ENCODE measurements around the gene SSTR4. TPM values are rescaled to one million over a fixed set of nuclear protein-coding genes. Genes with fewer than 3 reads are reported as not detected.

The SSTR4 gene
- total and polyA plus RNA-seq, 9 of the 15 experiments (the other 6 are each of a cell fraction or from before 2014, with no cell fraction given): not detected

DNA sequence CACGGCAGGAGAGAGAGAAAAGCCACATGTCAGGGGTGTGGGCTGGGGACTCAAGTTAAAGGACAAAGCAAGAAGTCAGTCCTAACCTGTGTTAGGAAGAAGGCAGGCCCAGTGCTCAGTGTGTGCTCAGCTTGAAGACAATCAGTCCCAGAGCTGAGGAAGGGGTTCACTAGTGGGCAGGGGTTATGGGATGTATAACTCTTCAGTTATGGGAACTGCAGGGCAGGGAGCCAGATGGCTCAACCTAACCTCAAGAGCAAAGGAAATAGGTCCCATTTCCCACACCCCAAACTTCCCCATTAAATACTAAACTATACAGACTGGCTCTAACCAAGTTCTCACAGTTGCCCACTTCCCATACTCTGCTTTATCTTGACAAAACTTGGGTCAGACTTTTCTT lies 7.4 kb upstream of the SSTR4 start (continued):
- TF ChIP-seq, protein P1, sequence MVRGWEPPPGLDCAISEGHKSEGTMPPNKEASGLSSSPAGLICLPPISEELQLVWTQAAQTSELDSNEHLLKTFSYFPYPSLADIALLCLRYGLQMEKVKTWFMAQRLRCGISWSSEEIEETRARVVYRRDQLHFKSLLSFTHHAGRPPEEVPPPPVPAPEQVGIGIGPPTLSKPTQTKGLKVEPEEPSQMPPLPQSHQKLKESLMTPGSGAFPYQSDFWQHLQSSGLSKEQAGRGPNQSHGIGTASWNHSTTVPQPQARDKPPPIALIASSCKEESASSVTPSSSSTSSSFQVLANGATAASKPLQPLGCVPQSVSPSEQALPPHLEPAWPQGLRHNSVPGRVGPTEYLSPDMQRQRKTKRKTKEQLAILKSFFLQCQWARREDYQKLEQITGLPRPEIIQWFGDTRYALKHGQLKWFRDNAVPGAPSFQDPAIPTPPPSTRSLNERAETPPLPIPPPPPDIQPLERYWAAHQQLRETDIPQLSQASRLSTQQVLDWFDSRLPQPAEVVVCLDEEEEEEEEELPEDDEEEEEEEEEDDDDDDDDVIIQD (CRISPR knock-in tag; IDR thresholded peaks at IDR 0.05): no peak
- TF ChIP-seq KLF13 (tag; IDR thresholded peaks at IDR 0.05; ENCODE audit: borderline replicate concordance, low read depth): no peak
- no peak for TF ChIP-seq ZNF197 (CRISPR knock-in tag; IDR thresholded peaks at IDR 0.05; ENCODE audit: low read depth)
- TF ChIP-seq, protein P2, sequence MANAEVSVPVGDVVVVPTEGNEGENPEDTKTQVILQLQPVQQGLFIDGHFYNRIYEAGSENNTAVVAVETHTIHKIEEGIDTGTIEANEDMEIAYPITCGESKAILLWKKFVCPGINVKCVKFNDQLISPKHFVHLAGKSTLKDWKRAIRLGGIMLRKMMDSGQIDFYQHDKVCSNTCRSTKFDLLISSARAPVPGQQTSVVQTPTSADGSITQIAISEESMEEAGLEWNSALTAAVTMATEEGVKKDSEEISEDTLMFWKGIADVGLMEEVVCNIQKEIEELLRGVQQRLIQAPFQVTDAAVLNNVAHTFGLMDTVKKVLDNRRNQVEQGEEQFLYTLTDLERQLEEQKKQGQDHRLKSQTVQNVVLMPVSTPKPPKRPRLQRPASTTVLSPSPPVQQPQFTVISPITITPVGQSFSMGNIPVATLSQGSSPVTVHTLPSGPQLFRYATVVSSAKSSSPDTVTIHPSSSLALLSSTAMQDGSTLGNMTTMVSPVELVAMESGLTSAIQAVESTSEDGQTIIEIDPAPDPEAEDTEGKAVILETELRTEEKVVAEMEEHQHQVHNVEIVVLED (CRISPR knock-in tag; IDR thresholded peaks at IDR 0.05): no peak
- no peak for TF ChIP-seq EGR1 (conservative IDR thresholded peaks at IDR 0.05)
- TF ChIP-seq GABPA (tag; conservative IDR thresholded peaks at IDR 0.05; ENCODE audit: low read depth): no peak
- TF ChIP-seq ETV6 (IDR thresholded peaks at IDR 0.05; ENCODE audit: borderline replicate concordance in 1 of 2, low read depth in 2 of 2, low read length in 1 of 2): no peak
- TF ChIP-seq ETV6 (CRISPR knock-in tag; IDR thresholded peaks at IDR 0.05; ENCODE audit: borderline replicate concordance): no peak
- TF ChIP-seq, protein P3, sequence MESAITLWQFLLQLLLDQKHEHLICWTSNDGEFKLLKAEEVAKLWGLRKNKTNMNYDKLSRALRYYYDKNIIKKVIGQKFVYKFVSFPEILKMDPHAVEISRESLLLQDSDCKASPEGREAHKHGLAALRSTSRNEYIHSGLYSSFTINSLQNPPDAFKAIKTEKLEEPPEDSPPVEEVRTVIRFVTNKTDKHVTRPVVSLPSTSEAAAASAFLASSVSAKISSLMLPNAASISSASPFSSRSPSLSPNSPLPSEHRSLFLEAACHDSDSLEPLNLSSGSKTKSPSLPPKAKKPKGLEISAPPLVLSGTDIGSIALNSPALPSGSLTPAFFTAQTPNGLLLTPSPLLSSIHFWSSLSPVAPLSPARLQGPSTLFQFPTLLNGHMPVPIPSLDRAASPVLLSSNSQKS (CRISPR knock-in tag; IDR thresholded peaks at IDR 0.05): no peak
